H1 (cell line): Measurements from ENCODE around the gene CAST. TPM values are rescaled to one million over a fixed set of nuclear protein-coding genes. Genes with fewer than 3 reads are reported as not detected.

ENCODE experiments used
- CTCF ChIA-PET: fragments of 300-600 bp; sonication (Branson Sonifier 250); formaldehyde crosslinking; loops from one replicate; lab custom pipeline; 2021; ENCODE audit not compliant: partially characterized antibody; lab: Charles Lee
- POLR2A ChIA-PET: fragments of 300-600 bp; sonication (Branson Sonifier 250); formaldehyde crosslinking; loops from one replicate; lab custom pipeline; 2021; ENCODE audit warnings: inconsistent platforms; ENCODE audit not compliant: partially characterized antibody; lab: Charles Lee
- DNase-seq, 2 experiments: peaks; one replicate each; pipeline versions ENCODE4 v3.0.0 to v3.0.0-alpha.2; 2010 to 2022; ENCODE audit warnings: low spot score in 2 of 2, low read depth in 1 of 2, mixed read lengths in 1 of 2
- FAIRE-seq: peaks from 2 replicates; lab custom pipeline; 2011; peaks lifted over from hg19 to GRCh38; lab: Jason Lieb, UNC
- H2AFZ ChIP-seq: 2 replicates; pipeline ENCODE4 v1.8.1; 2012; ENCODE audit warnings: low read length, inconsistent platforms
- H2AK5ac ChIP-seq: 2 replicates; pipeline ENCODE4 v1.6.1; 2013; ENCODE audit warnings: low read depth, low read length
- H2BK120ac ChIP-seq: replicated peaks from 2 replicates; pipeline ENCODE3; 2013; ENCODE audit warnings: low read depth, low read length, inconsistent platforms
- H2BK12ac ChIP-seq: 2 replicates; pipeline ENCODE4 v1.6.1; 2013; ENCODE audit warnings: low read depth, low read length
- H2BK15ac ChIP-seq: 2 replicates; pipeline ENCODE4 v1.6.1; 2013; ENCODE audit warnings: low read length
- H2BK20ac ChIP-seq: 2 replicates; pipeline ENCODE4 v1.6.1; 2013; ENCODE audit warnings: low read length
- H2BK5ac ChIP-seq: 2 replicates; pipeline ENCODE4 v1.6.1; 2013; ENCODE audit warnings: low read depth, low read length
- H3K14ac ChIP-seq: 2 replicates; pipeline ENCODE4 v1.6.1; 2013; ENCODE audit warnings: inconsistent platforms; ENCODE audit not compliant: insufficient read length
- H3K18ac ChIP-seq: 2 replicates; pipeline ENCODE4 v1.6.1; 2013; ENCODE audit warnings: low read length; ENCODE audit errors: extremely low read depth
- H3K23ac ChIP-seq: 2 replicates; pipeline ENCODE4 v1.6.1; 2013; ENCODE audit warnings: inconsistent platforms; ENCODE audit not compliant: insufficient read length
- H3K23me2 ChIP-seq: 2 replicates; pipeline ENCODE4 v1.6.1; 2013; ENCODE audit warnings: low read depth, low read length
- H3K27ac ChIP-seq: 2 replicates; pipeline ENCODE4 v1.6.1; 2011; ENCODE audit warnings: low read depth, low read length, inconsistent platforms
- H3K27me3 ChIP-seq, 4 experiments: replicated peaks in 1 of 4; 1 replicate in 1 of 4; 2 replicates in 3 of 4; pipeline versions ENCODE4 v1.6.1 to v1.8.1; 2011 to 2013; ENCODE audit warnings: low read length in 3 of 4, mild to moderate bottlenecking in 3 of 4, inconsistent platforms in 2 of 4, mixed read lengths in 2 of 4, moderate library complexity in 1 of 4; ENCODE audit not compliant: control insufficient read depth in 3 of 4, insufficient read depth in 3 of 4; ENCODE audit errors: extremely low read depth in 1 of 4
- H3K36me3 ChIP-seq, 4 experiments: 2 replicates each; pipeline versions ENCODE4 v1.6.1 to v1.8.1; 2011 to 2013; ENCODE audit warnings: mild to moderate bottlenecking in 4 of 4, low read length in 3 of 4, moderate library complexity in 2 of 4, control low read depth in 1 of 4, inconsistent platforms in 1 of 4; ENCODE audit not compliant: insufficient read depth in 4 of 4, control insufficient read depth in 2 of 4
- H3K4ac ChIP-seq: replicated peaks from 2 replicates; pipeline ENCODE3; 2013; ENCODE audit warnings: low read length, low read depth, mixed read lengths, inconsistent platforms; ENCODE audit not compliant: insufficient read length
- H3K4me1 ChIP-seq, 4 experiments: replicated peaks in 1 of 4; 1 replicate in 1 of 4; 2 replicates in 3 of 4; pipeline versions ENCODE4 v1.6.1 to v1.8.1; 2011 to 2013; ENCODE audit warnings: low read length in 3 of 4, inconsistent platforms in 2 of 4, mixed read lengths in 1 of 4; ENCODE audit not compliant: insufficient read depth in 4 of 4, control insufficient read depth in 3 of 4
- H3K4me2 ChIP-seq, 2 experiments: 2 replicates each; pipeline versions ENCODE4 v1.6.1 to v1.8.1; 2011 to 2013; ENCODE audit warnings: low read depth in 2 of 2, low read length in 2 of 2, control low read depth in 1 of 2, inconsistent platforms in 1 of 2, mild to moderate bottlenecking in 1 of 2; ENCODE audit not compliant: insufficient read depth in 1 of 2
- H3K4me3 ChIP-seq, 4 experiments: fragments of 200-600, 300-600 bp in 1 of 4; sonication (generic), shearing (Covaris generic), sonication (Bioruptor Twin) in 1 of 4; 2 replicates each; pipeline versions ENCODE4 v1.5.1 to v1.8.1; 2011 to 2016; ENCODE audit warnings: low read length in 4 of 4, low read depth in 3 of 4, control low read depth in 2 of 4, inconsistent platforms in 2 of 4, mild to moderate bottlenecking in 2 of 4, mixed read lengths in 1 of 4, moderate library complexity in 1 of 4; ENCODE audit not compliant: insufficient read depth in 2 of 4; ENCODE audit errors: extremely low read depth in 1 of 4
- H3K56ac ChIP-seq: replicated peaks from 2 replicates; pipeline ENCODE3; 2013; ENCODE audit warnings: low read depth, mild to moderate bottlenecking, mixed read lengths, low read length, inconsistent platforms; ENCODE audit not compliant: insufficient read length
- H3K79me1 ChIP-seq: 2 replicates; pipeline ENCODE4 v1.6.1; 2013; ENCODE audit warnings: low read depth, low read length, control low read depth
- H3K79me2 ChIP-seq, 2 experiments: 2 replicates each; pipeline versions ENCODE4 v1.6.1 to v1.8.1; 2012 to 2013; ENCODE audit warnings: low read length in 2 of 2, mild to moderate bottlenecking in 2 of 2, inconsistent platforms in 1 of 2; ENCODE audit not compliant: insufficient read depth in 2 of 2, control insufficient read depth in 1 of 2
- H3K9ac ChIP-seq, 4 experiments: replicated peaks in 1 of 4; 1 replicate in 1 of 4; 2 replicates in 3 of 4; pipeline versions ENCODE4 v1.6.1 to v1.8.1; 2011 to 2013; ENCODE audit warnings: low read depth in 3 of 4, low read length in 3 of 4, control low read depth in 2 of 4, mild to moderate bottlenecking in 2 of 4, moderate library complexity in 2 of 4, inconsistent platforms in 1 of 4; ENCODE audit errors: extremely low read depth in 1 of 4
- H3K9me3 ChIP-seq, 2 experiments: 2 replicates each; pipeline versions ENCODE4 v1.6.1 to v1.8.1; 2012 to 2013; ENCODE audit warnings: mild to moderate bottlenecking in 2 of 2, moderate library complexity in 2 of 2, control low read depth in 1 of 2, inconsistent platforms in 1 of 2, low read depth in 1 of 2, low read length in 1 of 2, mixed read lengths in 1 of 2; ENCODE audit not compliant: insufficient read depth in 2 of 2
- H4K20me1 ChIP-seq, 2 experiments: replicated peaks in 1 of 2; 2 replicates each; pipeline versions ENCODE3 to v1.8.1; 2011 to 2013; ENCODE audit warnings: inconsistent platforms in 2 of 2, low read length in 2 of 2, mild to moderate bottlenecking in 1 of 2; ENCODE audit not compliant: insufficient read depth in 2 of 2, control insufficient read depth in 1 of 2
- H4K5ac ChIP-seq: 2 replicates; pipeline ENCODE4 v1.6.1; 2013; ENCODE audit warnings: low read length, low read depth, mixed read lengths, inconsistent platforms; ENCODE audit not compliant: insufficient read length
- H4K8ac ChIP-seq: 2 replicates; pipeline ENCODE4 v1.8.0; 2013; ENCODE audit warnings: mild to moderate bottlenecking, moderate library complexity, low read length, inconsistent platforms; ENCODE audit not compliant: insufficient read depth; ENCODE audit errors: extremely low read depth
- H4K91ac ChIP-seq: replicated peaks from 2 replicates; pipeline ENCODE3; 2013; ENCODE audit warnings: low read length, mixed read lengths, inconsistent platforms; ENCODE audit not compliant: insufficient read length
- BACH1 ChIP-seq: IDR thresholded peaks from 2 replicates; pipeline ENCODE4 v1.6.1; 2012; ENCODE audit warnings: low read length, improper control_type of control experiment
- CBX5 ChIP-seq: fragments of 300-800, 300-1000 bp; sonication (generic); IDR thresholded peaks from 2 replicates; pipeline ENCODE4 v1.7.1; 2016; ENCODE audit warnings: antibody characterized with exemption, low read length, low read depth
- CEBPB ChIP-seq: IDR thresholded peaks from 2 replicates; pipeline ENCODE4 v1.6.1; 2012; ENCODE audit warnings: low read depth, low read length
- FOSL1 ChIP-seq: IDR thresholded peaks from 2 replicates; pipeline ENCODE4 v1.6.1; 2011; ENCODE audit warnings: mild to moderate bottlenecking, low read depth, low read length, moderate library complexity; ENCODE audit not compliant: insufficient read depth
- JUND ChIP-seq: IDR thresholded peaks from 2 replicates; pipeline ENCODE4 v1.6.1; 2011; ENCODE audit warnings: mild to moderate bottlenecking, improper control_type of control experiment, low read length
- KDM4A ChIP-seq: IDR thresholded peaks from one replicate; pipeline ENCODE4 v1.7.1; 2012; ENCODE audit warnings: low read depth, mild to moderate bottlenecking, moderate library complexity, low read length, inconsistent platforms; ENCODE audit not compliant: severe bottlenecking
- POLR2A ChIP-seq, 2 experiments: IDR thresholded peaks; 1 replicate in 1 of 2; 2 replicates in 1 of 2; pipeline ENCODE4 v1.6.1; 2011; ENCODE audit warnings: low read depth in 2 of 2, low read length in 2 of 2, mild to moderate bottlenecking in 2 of 2; ENCODE audit errors: control extremely low read depth in 1 of 2
- POU5F1 ChIP-seq: IDR thresholded peaks from 2 replicates; pipeline ENCODE4 v1.6.1; 2011; ENCODE audit warnings: low read depth, mild to moderate bottlenecking, low read length, moderate library complexity
- RBBP5 ChIP-seq: IDR thresholded peaks from 2 replicates; pipeline ENCODE4 v1.7.1; 2012; ENCODE audit warnings: low read depth, mild to moderate bottlenecking, inconsistent platforms, low read length, moderate library complexity, borderline replicate concordance
- SAP30 ChIP-seq: fragments of 300-600 bp; sonication (generic); IDR thresholded peaks from 2 replicates; pipeline ENCODE4 v1.7.1; 2012; ENCODE audit warnings: low read length, moderate library complexity, mild to moderate bottlenecking, inconsistent platforms; ENCODE audit not compliant: insufficient read depth, insufficient replicate concordance
- SP1 ChIP-seq: IDR thresholded peaks from 2 replicates; pipeline ENCODE4 v1.6.1; 2011; ENCODE audit warnings: low read depth, low read length
- SP4 ChIP-seq: IDR thresholded peaks from 2 replicates; pipeline ENCODE4 v1.6.1; 2012; ENCODE audit warnings: low read length, inconsistent platforms
- TEAD4 ChIP-seq: IDR thresholded peaks from 2 replicates; pipeline ENCODE4 v1.6.1; 2012; ENCODE audit warnings: low read depth, low read length, inconsistent platforms, mixed read lengths
- ZNF274 ChIP-seq: IDR thresholded peaks from 2 replicates; pipeline ENCODE4 v1.7.0; 2012; ENCODE audit warnings: low read length, borderline replicate concordance; ENCODE audit errors: extremely low read depth
- WGBS, 2 experiments: shearing (Covaris generic) in 1 of 2; methylation state at CpG; one replicate each; pipeline versions ENCODE4 v1.1.6 to v1.1.7; 2013 to 2015; ENCODE audit warnings: low lambda C conversion rate in 2 of 2, mixed read lengths in 2 of 2, inconsistent platforms in 1 of 2, low coverage in 1 of 2, missing lambda C conversion rate in 1 of 2; ENCODE audit not compliant: insufficient replicate concordance in 2 of 2, insufficient coverage in 1 of 2, insufficient read length in 1 of 2; ENCODE audit errors: extremely low coverage in 1 of 2, missing lambda C conversion rate in 1 of 2; 5-methylcytosine and 5-hydroxymethylcytosine counted together
- polyA plus RNA-seq, 7 experiments: library from polyadenylated mRNA; depleted of rRNA in 3 of 7; stranded (reverse) in 5 of 7; unstranded in 2 of 7; fragments of >200 nt in 5 of 7; fragments of 200-250 nt in 2 of 7; gene quantifications; 1 replicate in 5 of 7; 2 replicates in 1 of 7; 4 replicates in 1 of 7; pipeline versions ENCODE4 v1.2.1 to v1.2.3, GENCODE V29; 2011 to 2013; ENCODE audit warnings: missing spikeins in 2 of 7, mixed read lengths in 2 of 7
- total RNA-seq: library from RNA; stranded (reverse); fragmentation: NEBNext Ultra II Directional; extraction: Animal tissue kit (Norgen Biotek cat#: 25700); gene quantifications from 2 replicates; pipeline ENCODE4 v1.2.1, GENCODE V29; 2021

Gene CAST
- total and polyA plus RNA-seq, 2 of the 8 experiments (the other 6 are each of a cell fraction or from before 2014, with no cell fraction given), result 9.0 to 48.2 TPM

GRCh38 chr5:96733771-96734500 lies 71.8 kb downstream of the CAST start:
- Histone ChIP-seq H3K23ac (no peak overlapping the region), H3K56ac (no peak overlapping the region), H2BK120ac (no peak overlapping the region), H3K4me1 (peaks cover 0 to 12% (median 8%) of the 10 kb centered on the region in 4 experiments; a peak in 4 of 7 replicates), H3K79me2 (no peaks in the 10 kb centered on the region), H3K23me2 (no peaks in the 10 kb centered on the region), H2AFZ (no peak overlapping the region), H3K9me3 (no peaks in the 10 kb centered on the region), H2BK15ac (no peak overlapping the region; the same call in 1 of the 2 replicates), H3K27ac (no peak overlapping the region), H3K4me3 (no peak overlapping the region), H2BK20ac (no peak overlapping the region), H2BK12ac (peak overlapping the region; percentile 82; the same call in 1 of the 2 replicates), H3K36me3 (no peaks in the 10 kb centered on the region; a peak in 2 of 8 replicates), H4K8ac (no peak overlapping the region), H2AK5ac (peak overlapping the region; percentile 16; the same call in 1 of the 2 replicates), H4K91ac (no peak overlapping the region), H2BK5ac (no peak overlapping the region), H4K5ac (no peak overlapping the region), H3K14ac (no peak overlapping the region), H3K4ac (no peak overlapping the region), H3K79me1 (no peaks in the 10 kb centered on the region), H3K9ac (no peak overlapping the region), H3K18ac (no peak overlapping the region), H3K4me2 (peak overlapping the region; percentile 5 to 30; a peak in 2 of 4 replicates), H3K27me3 (no peaks in the 10 kb centered on the region), H4K20me1 (no peaks in the 10 kb centered on the region)
- ChIA-PET POLR2A (interaction anchor here (0.9 to 1.0 kb wide), 2 partner anchors 11 to 31 kb away, joined by 3 to 5 read pairs; no protein-coding TSS in a partner anchor), CTCF (interaction anchor here (0.8 to 2.1 kb wide), 9 partner anchors 8 to 170 kb away, joined by 3 to 7 read pairs (median 4); no protein-coding TSS in a partner anchor)
- no peak for FAIRE-seq
- no peak for DNase-seq
- WGBS, 2 experiments, result 67% methylated on average over 7 of the region's 7 CpGs; no CpG with 5 or more reads in 1 of the 2 experiments
- peak; percentile 60; the same call in 1 of the 2 replicates for TF ChIP-seq JUND
- no peak for TF ChIP-seq ZNF274
- no peak for TF ChIP-seq POU5F1
- no peak for TF ChIP-seq SP4
- TF ChIP-seq BACH1, result no peak
- no peak for TF ChIP-seq FOSL1
- no peak for TF ChIP-seq SAP30
- TF ChIP-seq TEAD4, result peak; percentile 35; the same call in 1 of the 2 replicates
- TF ChIP-seq POLR2A (IDR thresholded peaks at IDR 0.05; ENCODE audit: control extremely low read depth in 1 of 2, low read depth in 2 of 2, low read length in 2 of 2), result no peak
- TF ChIP-seq SP1, result peak; percentile 73
- no peak for TF ChIP-seq CBX5
- TF ChIP-seq CEBPB, result peak; percentile 88
- TF ChIP-seq KDM4A, result no peak
- no peak for TF ChIP-seq RBBP5
